Measurements from ENCODE around the gene NXNL1.

The NXNL1 gene

GRCh38 chr19:17419154-17419620 lies 41.5 kb downstream of the NXNL1 start:
- DNase-seq: no peak

DNA sequence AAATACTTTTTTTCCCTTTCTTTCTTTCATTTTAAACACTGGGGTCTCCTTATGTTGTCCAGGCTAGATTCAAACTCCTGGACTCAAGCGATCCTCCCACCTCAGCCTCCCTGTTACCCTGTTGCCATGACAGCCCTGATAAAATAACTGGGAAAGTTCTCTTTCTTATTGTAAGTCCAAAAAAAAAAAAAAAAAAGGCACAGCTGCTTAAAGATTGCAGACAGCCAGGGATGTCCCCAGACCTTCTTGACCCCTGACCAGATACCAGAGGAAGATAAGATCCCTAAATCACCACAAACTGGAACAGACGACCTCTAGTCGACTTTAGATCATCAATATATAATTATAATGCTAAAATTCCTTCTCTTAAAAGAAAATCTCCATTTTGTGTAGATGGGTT lies 42.0 kb downstream of the NXNL1 start:
- no peak for DNase-seq

DNA sequence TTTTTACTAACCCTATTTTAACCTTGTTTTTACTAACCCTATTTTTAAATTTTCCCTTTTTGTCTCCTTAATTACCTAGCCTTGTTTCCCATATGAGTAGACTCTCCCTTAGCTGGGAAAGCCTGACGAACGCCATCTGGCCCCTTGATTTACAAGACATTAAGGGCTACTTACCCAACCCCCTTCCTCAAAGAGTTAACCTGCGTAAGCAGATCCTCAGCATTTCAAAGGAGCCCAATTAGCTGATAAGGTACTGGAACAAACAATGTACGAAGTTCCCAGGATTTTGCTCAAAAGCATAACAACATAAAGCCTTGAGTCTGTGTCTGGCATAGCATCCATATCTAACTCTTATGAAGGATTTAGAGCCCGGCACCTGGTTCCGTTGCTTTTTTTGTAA lies 45.6 kb downstream of the NXNL1 start:
- no peak for DNase-seq

DNA sequence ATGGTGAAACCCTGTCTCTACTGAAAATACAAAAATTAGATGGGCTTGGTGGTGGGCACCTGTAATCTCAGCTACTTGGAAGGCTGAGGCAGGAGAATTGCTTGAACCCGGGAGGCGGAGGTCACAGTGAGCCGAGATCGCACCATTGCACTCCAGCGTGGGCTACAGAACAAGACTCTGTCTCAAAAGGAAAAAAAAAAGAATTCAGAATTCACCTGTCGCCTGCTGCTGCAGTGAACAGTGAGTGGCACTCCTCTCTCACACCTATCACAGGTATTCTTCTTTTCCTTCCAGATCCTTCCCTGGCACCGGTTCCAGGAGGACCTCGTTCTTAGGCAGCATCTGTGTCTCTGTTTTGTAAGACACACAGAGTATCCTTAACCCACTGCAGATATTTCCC lies 46.6 kb downstream of the NXNL1 start:
- DNase-seq: no peak

DNA sequence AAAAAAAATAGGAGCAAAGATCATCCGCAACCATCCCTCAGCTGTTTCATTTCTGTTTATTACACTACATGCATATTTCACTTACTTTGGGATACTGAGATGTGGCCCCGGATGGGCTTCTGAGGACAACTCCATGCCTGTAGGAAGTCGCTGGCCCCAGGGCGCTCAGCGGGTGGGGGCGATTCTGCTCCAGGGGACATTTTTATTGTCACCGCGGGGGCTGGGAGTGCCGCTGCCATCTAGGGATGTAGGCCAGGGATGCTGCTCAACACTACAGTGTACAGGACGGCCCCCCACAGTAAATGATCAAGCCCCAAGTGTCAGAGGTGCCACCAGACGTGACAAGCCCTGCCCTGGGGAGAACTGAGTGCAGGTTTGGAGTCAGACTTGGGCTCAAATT lies 48.9 kb downstream of the NXNL1 start:
- no peak for DNase-seq

DNA sequence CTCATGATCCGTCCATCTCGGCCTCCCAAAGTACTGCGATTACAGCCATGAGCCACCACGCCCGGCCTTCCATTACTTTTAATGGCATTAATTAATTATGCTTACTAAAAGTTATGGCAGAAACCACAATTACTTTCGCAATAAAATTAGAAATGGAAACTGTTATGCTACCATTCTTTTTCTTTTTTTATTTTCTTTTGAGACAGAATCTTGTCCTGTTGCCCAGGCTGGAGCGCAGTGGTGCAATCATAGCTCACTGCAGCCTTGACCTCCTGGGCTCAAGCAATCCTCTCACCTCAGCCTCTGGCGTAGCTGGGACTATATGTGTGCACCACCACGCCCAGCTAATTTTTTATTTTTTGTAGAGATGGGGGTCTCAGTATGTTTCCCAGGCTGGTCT lies 50.7 kb downstream of the NXNL1 start:
- DNase-seq: no peak

- DNase-seq: no peak
Observed at GRCh38 chr19:17406887-17407196, 53.9 kb downstream of the NXNL1 start.

DNA sequence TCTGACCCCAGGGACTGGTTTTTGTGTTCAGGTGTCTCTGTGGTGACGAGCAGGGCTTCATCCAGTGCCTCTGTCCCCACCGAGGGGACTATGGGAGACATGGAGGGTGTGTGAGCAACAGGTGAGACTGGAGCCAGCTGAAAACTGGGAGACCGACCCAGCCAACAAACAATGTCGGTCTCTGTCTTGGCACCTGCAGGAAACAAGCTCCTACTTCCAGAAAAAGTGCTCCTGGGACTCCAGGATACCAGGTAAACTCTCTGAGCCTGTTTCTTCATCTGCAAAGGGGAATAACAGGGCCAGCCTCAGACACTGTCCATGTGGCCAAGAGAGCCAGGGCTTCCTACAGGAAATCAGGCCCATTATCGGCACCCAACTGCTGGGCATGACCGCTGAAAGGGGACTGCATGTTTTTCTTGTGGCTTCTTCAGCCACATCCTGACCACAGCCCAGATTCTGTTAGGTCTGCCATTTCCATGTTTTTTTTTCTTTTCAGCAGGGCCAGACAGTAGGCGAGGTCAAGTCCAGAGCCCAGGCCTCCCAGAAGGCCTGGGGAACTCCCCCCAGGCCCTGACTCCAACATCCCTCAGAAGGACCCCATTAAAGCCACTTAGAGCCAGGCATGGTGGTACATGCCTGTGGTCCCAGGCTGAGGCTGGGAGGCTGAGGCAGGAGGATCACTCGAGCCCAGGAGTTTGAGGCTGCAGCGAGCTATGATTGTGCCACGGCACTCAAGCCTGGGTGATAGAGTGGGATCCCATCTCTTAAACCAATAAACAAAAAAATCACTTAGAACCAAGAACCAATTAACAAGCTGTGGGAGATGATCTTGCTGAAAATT lies 54.5 kb downstream of the NXNL1 start:
- no peak for DNase-seq

Data from activated naive CD4-positive, alpha-beta T cell treated with anti-CD3 and anti-CD28 coated beads, Interleukin-2, amount 50 U/mL, for 16 hours (primary cell).